WTC11 (cell line): ENCODE data around the gene UQCC2. TPM values are rescaled to one million over a fixed set of nuclear protein-coding genes. Genes with fewer than 3 reads are reported as not detected.

ENCODE experiments used
- ATAC-seq: fragments of 200-7000 bp; cut with Tn5 transposase; 2 replicates; pipeline ENCODE4 v1.10.0; 2021; ENCODE audit warnings: mild to moderate bottlenecking, moderate library complexity
- CTCF ChIA-PET: fragments of 300-600 bp; sonication (Branson Sonifier 250); formaldehyde crosslinking; loops from one replicate; lab custom pipeline; 2021; ENCODE audit warnings: antibody characterized with exemption; lab: Charles Lee
- POLR2A ChIA-PET: fragments of 350-600 bp; sonication (Branson Sonifier 250); formaldehyde crosslinking; loops from one replicate; lab custom pipeline; 2021; ENCODE audit warnings: antibody characterized with exemption; lab: Charles Lee
- DNase-seq: peaks from one replicate; pipeline ENCODE4 v3.0.0; 2021; ENCODE audit warnings: low spot score
- H3K27ac Mint-ChIP-seq: 2 replicates; pipeline ENCODE4 v1.8.0; 2021; ENCODE audit warnings: mixed read lengths
- H3K27me3 Mint-ChIP-seq: 2 replicates; pipeline ENCODE4 v1.8.0; 2021; ENCODE audit warnings: low read depth, mild to moderate bottlenecking, moderate library complexity, mixed read lengths
- H3K36me3 Mint-ChIP-seq: 2 replicates; pipeline ENCODE4 v1.8.0; 2021; ENCODE audit warnings: mixed read lengths
- H3K4me1 Mint-ChIP-seq: 2 replicates; pipeline ENCODE4 v1.8.0; 2022; ENCODE audit warnings: mixed read lengths
- H3K4me3 Mint-ChIP-seq: 2 replicates; pipeline ENCODE4 v1.8.0; 2021; ENCODE audit warnings: mild to moderate bottlenecking, moderate library complexity, mixed read lengths
- H3K9me3 Mint-ChIP-seq: 2 replicates; pipeline ENCODE4 v1.8.0; 2021; ENCODE audit warnings: mixed read lengths
- AR ChIP-seq: fragments of 250-450 bp; sonication (Bioruptor Pico); IDR thresholded peaks from 2 replicates; pipeline ENCODE4 v1.9.0; 2021; ENCODE audit warnings: mild to moderate bottlenecking
- ARID4B ChIP-seq: sonication (generic); formaldehyde crosslinking; IDR thresholded peaks from 2 replicates; pipeline ENCODE4 v1.8.0; 2023; ENCODE audit warnings: missing genetic modification reagents, mild to moderate bottlenecking, borderline replicate concordance
- ATF6 ChIP-seq: sonication (generic); formaldehyde crosslinking; IDR thresholded peaks from 2 replicates; pipeline ENCODE4 v1.8.1; 2023; ENCODE audit warnings: mild to moderate bottlenecking, missing genetic modification reagents
- CTCF ChIP-seq: fragments of 200-600 bp; IDR thresholded peaks from 2 replicates; pipeline ENCODE4 v1.8.0; 2022; ENCODE audit warnings: antibody characterized with exemption
- NFYB ChIP-seq: sonication (generic); formaldehyde crosslinking; conservative IDR thresholded peaks from 2 replicates; pipeline ENCODE4 v1.8.0; 2022; ENCODE audit warnings: low read depth, missing genetic modification reagents
- USF1 ChIP-seq: sonication (generic); formaldehyde crosslinking; IDR thresholded peaks from 2 replicates; pipeline ENCODE4 v1.8.0; 2022; ENCODE audit warnings: mild to moderate bottlenecking, missing genetic modification reagents
- ZNF416 ChIP-seq: fragments of 250-450 bp; sonication (Bioruptor Pico); IDR thresholded peaks from 2 replicates; pipeline ENCODE4 v1.9.0; 2021; ENCODE audit warnings: mild to moderate bottlenecking, inconsistent platforms
- ZNF532 ChIP-seq: fragments of 250-450 bp; sonication (Bioruptor Pico); IDR thresholded peaks from 2 replicates; pipeline ENCODE4 v1.9.0; 2021; ENCODE audit warnings: mild to moderate bottlenecking, borderline replicate concordance
- total RNA-seq: library from RNA; stranded (reverse); gene quantifications from 3 replicates; pipeline ENCODE4 v1.2.3, GENCODE V29; 2021
- TF ChIP-seq, protein P1 (sequence below): sonication (generic); formaldehyde crosslinking; IDR thresholded peaks from 2 replicates; pipeline ENCODE4 v1.8.1; 2022; ENCODE audit warnings: low read depth, missing genetic modification reagents, borderline replicate concordance
- TF ChIP-seq, protein P2 (sequence below): sonication (generic); formaldehyde crosslinking; IDR thresholded peaks from 2 replicates; pipeline ENCODE4 v1.8.1; 2022; ENCODE audit warnings: mild to moderate bottlenecking, moderate library complexity, missing genetic modification reagents

The UQCC2 gene
- total RNA-seq, 1 experiment from 2014 or later = 65.8 TPM

DNA sequence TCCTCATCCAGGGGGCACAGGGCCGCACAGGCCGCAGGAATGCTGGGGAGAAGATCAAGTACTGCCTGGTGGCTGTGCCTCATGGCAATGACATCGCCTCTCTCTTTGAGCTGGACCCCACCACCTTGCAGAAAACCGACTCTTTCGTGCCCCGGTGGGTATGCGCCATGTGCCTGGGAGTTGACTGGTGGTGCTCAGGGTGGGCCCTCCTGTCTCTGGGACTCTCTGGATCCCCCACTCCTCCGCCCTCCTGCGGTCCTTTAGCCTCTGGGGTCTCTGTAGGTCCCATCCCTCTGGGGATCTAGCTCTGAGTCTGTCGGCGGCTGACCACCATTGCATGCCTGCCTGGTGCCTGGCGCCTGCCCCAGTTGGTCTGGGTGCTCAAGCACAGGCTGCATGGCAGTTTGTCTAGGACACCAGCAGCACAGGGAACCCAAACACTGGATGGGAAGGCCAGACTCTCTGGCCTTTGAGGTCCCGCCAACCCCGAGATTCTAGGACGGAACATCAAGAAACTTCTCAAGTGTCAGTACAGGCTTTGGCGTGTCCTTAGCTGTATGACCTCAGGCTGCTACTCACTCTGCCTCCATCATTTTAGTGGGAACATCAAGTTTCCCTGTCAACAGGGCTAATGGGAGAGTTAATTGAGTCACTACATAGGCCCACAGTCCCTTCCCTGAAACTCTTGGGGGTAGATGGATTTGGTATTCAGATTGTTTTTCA lies 47.6 kb downstream of the UQCC2 start (continued):
- TF ChIP-seq ARID4B (no peak), CTCF (no peak), NFYB (CRISPR knock-in tag) (no peak)
- TF ChIP-seq, protein P1, sequence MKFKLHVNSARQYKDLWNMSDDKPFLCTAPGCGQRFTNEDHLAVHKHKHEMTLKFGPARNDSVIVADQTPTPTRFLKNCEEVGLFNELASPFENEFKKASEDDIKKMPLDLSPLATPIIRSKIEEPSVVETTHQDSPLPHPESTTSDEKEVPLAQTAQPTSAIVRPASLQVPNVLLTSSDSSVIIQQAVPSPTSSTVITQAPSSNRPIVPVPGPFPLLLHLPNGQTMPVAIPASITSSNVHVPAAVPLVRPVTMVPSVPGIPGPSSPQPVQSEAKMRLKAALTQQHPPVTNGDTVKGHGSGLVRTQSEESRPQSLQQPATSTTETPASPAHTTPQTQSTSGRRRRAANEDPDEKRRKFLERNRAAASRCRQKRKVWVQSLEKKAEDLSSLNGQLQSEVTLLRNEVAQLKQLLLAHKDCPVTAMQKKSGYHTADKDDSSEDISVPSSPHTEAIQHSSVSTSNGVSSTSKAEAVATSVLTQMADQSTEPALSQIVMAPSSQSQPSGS (CRISPR knock-in tag) = no peak

GRCh38 chr6:33663028-33663427 lies 48.5 kb downstream of the UQCC2 start:
- Mint-ChIP-seq H3K4me1 (no peaks in the 10 kb centered on the region), H3K27me3 (no peaks in the 10 kb centered on the region), H3K36me3 (peaks cover 13% of the 10 kb centered on the region), H3K9me3 (no peaks in the 10 kb centered on the region), H3K27ac (no peak overlapping the region), H3K4me3 (no peak overlapping the region)
- DNase-seq (no peak), ATAC-seq (no peak)
- ChIA-PET CTCF (interaction anchor here (1.8 kb wide), 1 partner anchor 31 kb away, joined by 4 read pairs; no protein-coding TSS in a partner anchor), POLR2A (interaction anchor here (0.6 kb wide), 1 partner anchor 15 kb away, joined by 3 read pairs; no protein-coding TSS in a partner anchor)
- no peak for TF ChIP-seq USF1 (CRISPR knock-in tag)
- TF ChIP-seq ATF6 (CRISPR knock-in tag) = no peak
- TF ChIP-seq, protein P2, sequence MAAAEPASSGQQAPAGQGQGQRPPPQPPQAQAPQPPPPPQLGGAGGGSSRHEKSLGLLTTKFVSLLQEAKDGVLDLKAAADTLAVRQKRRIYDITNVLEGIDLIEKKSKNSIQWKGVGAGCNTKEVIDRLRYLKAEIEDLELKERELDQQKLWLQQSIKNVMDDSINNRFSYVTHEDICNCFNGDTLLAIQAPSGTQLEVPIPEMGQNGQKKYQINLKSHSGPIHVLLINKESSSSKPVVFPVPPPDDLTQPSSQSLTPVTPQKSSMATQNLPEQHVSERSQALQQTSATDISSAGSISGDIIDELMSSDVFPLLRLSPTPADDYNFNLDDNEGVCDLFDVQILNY = no peak
- no peak for TF ChIP-seq ZNF416 (CRISPR knock-in tag)
- no peak for TF ChIP-seq ZNF532 (CRISPR knock-in tag)
- TF ChIP-seq AR (CRISPR knock-in tag) = no peak
